Heart right ventricle (tissue), 16 donors: ENCODE measurements around the gene OR6P1. TPM values are rescaled to one million over a fixed set of nuclear protein-coding genes. Genes with fewer than 3 reads are reported as not detected.

Source experiments
- ATAC-seq, 8 donors: fragments of 200-7000 bp; cut with Tn5 transposase; one replicate each; pipeline ENCODE4 v1.9.1; 2020; ENCODE audit warnings: mild to moderate bottlenecking in 8 of 8, moderate library complexity in 8 of 8, moderate number of reproducible peaks in 1 of 8
- DNase-seq, 2 donors: peaks; one replicate each; pipeline ENCODE4 v3.0.0-alpha.2; 2020
- H3K27ac ChIP-seq, 10 donors: fragments of 200-600 bp; sonication (generic) in 2 of 10; one replicate each; pipeline versions ENCODE4 v1.5.0 to v1.8.0; 2020 to 2022; ENCODE audit warnings: mild to moderate bottlenecking in 3 of 10
- H3K27me3 ChIP-seq, 7 donors: fragments of 200-600 bp; one replicate each; pipeline ENCODE4 v1.8.0; 2021 to 2022; ENCODE audit warnings: mild to moderate bottlenecking in 2 of 7
- H3K36me3 ChIP-seq, 9 donors: fragments of 200-600 bp; sonication (generic) in 1 of 9; one replicate each; pipeline versions ENCODE4 v1.5.0 to v1.8.0; 2020 to 2022; ENCODE audit warnings: mild to moderate bottlenecking in 2 of 9
- H3K4me1 ChIP-seq, 9 donors: fragments of 200-600 bp; sonication (generic) in 1 of 9; one replicate each; pipeline versions ENCODE4 v1.5.0 to v1.8.0; 2020 to 2022; ENCODE audit warnings: mild to moderate bottlenecking in 4 of 9
- H3K4me3 ChIP-seq, 10 donors: fragments of 200-600 bp; sonication (generic) in 2 of 10; one replicate each; pipeline versions ENCODE4 v1.5.0 to v1.8.0; 2020 to 2022; ENCODE audit warnings: mild to moderate bottlenecking in 7 of 10, moderate library complexity in 2 of 10
- H3K9me3 ChIP-seq, 11 donors: fragments of 200-600 bp in 10 of 11; sonication (generic) in 2 of 11; one replicate each; pipeline versions ENCODE4 v1.5.0 to v1.8.0; 2013 to 2022; ENCODE audit warnings: mild to moderate bottlenecking in 2 of 11, control low read depth in 1 of 11, moderate library complexity in 1 of 11
- CTCF ChIP-seq, 9 donors: fragments of 200-600 bp; sonication (generic) in 2 of 9; IDR thresholded peaks; one replicate each; pipeline versions ENCODE4 v1.5.0 to v1.8.0; 2021 to 2022; ENCODE audit warnings: antibody characterized with exemption in 9 of 9, mild to moderate bottlenecking in 5 of 9, moderate library complexity in 1 of 9
- WGBS, 2 donors: extraction: QIAGEN DNeasy Blood & Tissue Kit; methylation state at CpG; one replicate each; pipeline ENCODE4 v1.1.7; 2013; ENCODE audit warnings: inconsistent platforms in 1 of 2; 5-methylcytosine and 5-hydroxymethylcytosine counted together
- intact Hi-C, 10 donors: fragments of 100-400 bp; cut with DNase I; formaldehyde crosslinking; loops; one replicate each; pipeline versions ENCODE4 v1.11.1 to v1.14.2; 2022
- polyA plus RNA-seq, 2 donors: library from polyadenylated mRNA; stranded (reverse); fragments of 200-250 nt; gene quantifications; one replicate each; pipeline ENCODE4 v1.2.3, GENCODE V29; 2013
- total RNA-seq, 10 donors: library from RNA; stranded (reverse); fragmentation: NEBNext Ultra II Directional in 3 of 10; extraction: Animal tissue kit (Norgen Biotek cat#: 25700) in 3 of 10; gene quantifications; one replicate each; pipeline versions ENCODE4 v1.2.1 to v1.2.4, GENCODE V29; 2021 to 2023
- donor health status: Arrhythmogenic right ventricular cardiomyopathy.
- donor health status: ischemic (EF 13 %, LVEDD 7.1; RV severe dilation, severe dysfunction).
- donor health status: healthy with polysubstance abuse.
- donor health status: DM: no; HTN: yes; CAD: no.
- donor health status: DM: no; HTN: no; CAD: no.
- donor health status: ischemic (EF 25% LVEDD 6.9; RV normal size, moderate dysfunction).
- donor health status: ischemic (EF 25% LVEDD 5.7; RV mildly dilated, moderate dysfunction).
- donor health status: healthy.
- donor health status: DM: yes; HTN: yes; CAD: no.
- donor health status: Ischemic cardiomyopathy.
- donor health status: ischemic (EF 35%, LVEDD 5.7; RV mildly dilated, moderate dysfunction).
- donor health status: nonischemic (EF 11% LVEDD 7.7; RV severe dilation, severe dysfunction).
- donor health status: DM: yes; HTN: yes; CAD: no.
- donor health status: PGD.
- donor health status: ischemic (EF 29% LVEDD 5.4; RV normal size, mild dysfunction).
- donor health status: nonischemic (EF 23%, LVEDD 6.1; RV moderate dilation, normal function).

Gene OR6P1
- total and polyA plus RNA-seq, 12 donors, result not detected

- intact Hi-C loops, result no loop called here
- H3K9me3 ChIP-seq, result no peaks in the 10 kb centered on the region
- H3K27me3 ChIP-seq, result no peaks in the 10 kb centered on the region
- TF ChIP-seq CTCF (IDR thresholded peaks at IDR 0.05), result no peak
- 96 to 98% methylated on average over 2 of the region's 2 CpGs for WGBS, 2 donors
- no peaks in the 10 kb centered on the region for H3K36me3 ChIP-seq
- H3K27ac ChIP-seq, result no peak overlapping the region
- H3K4me1 ChIP-seq, result no peaks in the 10 kb centered on the region
- H3K4me3 ChIP-seq, result no peak overlapping the region
- DNase-seq, result no peak
- ATAC-seq, result no peak
Measured at GRCh38 chr1:158547533-158547932, 22.8 kb downstream of the OR6P1 start.

- WGBS, 2 donors, result 83 to 90% methylated on average over 2 of the region's 2 CpGs
- TF ChIP-seq CTCF (IDR thresholded peaks at IDR 0.05), result no peak
- ATAC-seq (no peak), DNase-seq (no peak)
- H3K36me3 ChIP-seq, result no peaks in the 10 kb centered on the region
- H3K9me3 ChIP-seq, result no peaks in the 10 kb centered on the region
- no peak overlapping the region for H3K27ac ChIP-seq
- intact Hi-C loops, result no loop called here
- no peaks in the 10 kb centered on the region for H3K4me1 ChIP-seq
- no peak overlapping the region for H3K4me3 ChIP-seq
- no peaks in the 10 kb centered on the region for H3K27me3 ChIP-seq
Measured at GRCh38 chr1:158537609-158538008, 32.8 kb downstream of the OR6P1 start.

- no peak for TF ChIP-seq CTCF (IDR thresholded peaks at IDR 0.05)
- Histone ChIP-seq H3K36me3 (no peaks in the 10 kb centered on the region), H3K4me3 (no peak overlapping the region), H3K4me1 (no peaks in the 10 kb centered on the region), H3K27ac (no peak overlapping the region), H3K9me3 (no peaks in the 10 kb centered on the region), H3K27me3 (no peaks in the 10 kb centered on the region)
- ATAC-seq, result no peak
- intact Hi-C loops, result no loop called here
- WGBS, 2 donors, result 30 to 35% methylated on average over 5 of the region's 5 CpGs
- DNase-seq, result no peak
Measured at GRCh38 chr1:158534496-158534895, 35.9 kb downstream of the OR6P1 start.

GRCh38 chr1:158527190-158527815 is 43.1 kb downstream of the OR6P1 start:
- whole genome bisulfite sequencing, 2 donors, result 0 to 37% methylated on average over 2 of the region's 2 CpGs
- TF ChIP-seq CTCF (IDR thresholded peaks at IDR 0.05), result peak in 7 of 9 donors; percentile 6 to 66 (median 46)
- no peak for DNase-seq
- H3K27me3 ChIP-seq, result no peaks in the 10 kb centered on the region
- peaks cover 0 to 12% (median 0%) of the 10 kb centered on the region in 11 donors for H3K9me3 ChIP-seq
- no peak overlapping the region for H3K27ac ChIP-seq
- intact Hi-C loops, result loop anchor here in 3 of 10 donors (5.0 to 10.0 kb wide), 5 partner anchors 320 to 563 kb away; no protein-coding TSS in a partner anchor
- H3K4me3 ChIP-seq, result no peak overlapping the region
- H3K4me1 ChIP-seq, result no peaks in the 10 kb centered on the region
- no peaks in the 10 kb centered on the region for H3K36me3 ChIP-seq
- ATAC-seq, result peak in 1 of 8 donors; percentile 16
